Transverse colon (tissue), 4 donors: ENCODE measurements around the gene GARIN1A.

Experiments
- POLR2AphosphoS5 ChIP-seq, 3 donors: sonication (generic); formaldehyde crosslinking; IDR thresholded peaks; one replicate each; pipeline ENCODE4 v1.6.1; 2016; ENCODE audit warnings: antibody characterized with exemption in 3 of 3
- TF ChIP-seq, protein P1 (sequence below), 5 experiments: fragments of 200-600 bp in 3 of 5; fragments of 450-650 bp in 2 of 5; sonication (generic) in 3 of 5; IDR thresholded peaks; 1 replicate in 2 of 5; 2 replicates in 3 of 5; pipeline ENCODE4 v1.5.1; 2016 to 2017; ENCODE audit warnings: antibody characterized with exemption in 5 of 5, inconsistent platforms in 3 of 5, mild to moderate bottlenecking in 2 of 5, moderate library complexity in 1 of 5

DNA sequence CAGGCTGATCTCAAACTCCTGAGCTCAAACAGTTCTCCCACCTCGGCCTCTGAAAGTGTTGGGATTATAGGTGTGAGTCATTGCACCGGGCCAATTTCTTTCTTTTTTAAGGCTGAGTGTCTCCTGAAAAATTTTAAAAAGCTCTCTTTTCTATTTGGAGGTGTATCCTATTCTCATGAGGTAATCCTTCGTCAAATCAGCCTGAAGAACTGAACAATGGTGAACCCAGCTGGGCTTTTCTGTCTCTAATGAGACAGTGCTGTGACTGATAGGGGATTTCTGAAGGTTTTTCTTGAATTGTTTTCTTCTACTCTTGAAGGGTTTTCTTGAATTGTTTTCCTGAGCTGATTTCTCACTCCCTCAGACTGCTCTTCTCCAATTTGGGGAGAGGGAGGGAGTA lies 36.1 kb downstream of the GARIN1A start:
- TF ChIP-seq, protein P1, sequence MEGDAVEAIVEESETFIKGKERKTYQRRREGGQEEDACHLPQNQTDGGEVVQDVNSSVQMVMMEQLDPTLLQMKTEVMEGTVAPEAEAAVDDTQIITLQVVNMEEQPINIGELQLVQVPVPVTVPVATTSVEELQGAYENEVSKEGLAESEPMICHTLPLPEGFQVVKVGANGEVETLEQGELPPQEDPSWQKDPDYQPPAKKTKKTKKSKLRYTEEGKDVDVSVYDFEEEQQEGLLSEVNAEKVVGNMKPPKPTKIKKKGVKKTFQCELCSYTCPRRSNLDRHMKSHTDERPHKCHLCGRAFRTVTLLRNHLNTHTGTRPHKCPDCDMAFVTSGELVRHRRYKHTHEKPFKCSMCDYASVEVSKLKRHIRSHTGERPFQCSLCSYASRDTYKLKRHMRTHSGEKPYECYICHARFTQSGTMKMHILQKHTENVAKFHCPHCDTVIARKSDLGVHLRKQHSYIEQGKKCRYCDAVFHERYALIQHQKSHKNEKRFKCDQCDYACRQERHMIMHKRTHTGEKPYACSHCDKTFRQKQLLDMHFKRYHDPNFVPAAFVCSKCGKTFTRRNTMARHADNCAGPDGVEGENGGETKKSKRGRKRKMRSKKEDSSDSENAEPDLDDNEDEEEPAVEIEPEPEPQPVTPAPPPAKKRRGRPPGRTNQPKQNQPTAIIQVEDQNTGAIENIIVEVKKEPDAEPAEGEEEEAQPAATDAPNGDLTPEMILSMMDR (IDR thresholded peaks at IDR 0.05), result no peak
- no peak for TF ChIP-seq POLR2AphosphoS5 (IDR thresholded peaks at IDR 0.05)
